Smooth muscle cell (in vitro differentiated cells): ENCODE measurements around the gene RPL37A. TPM values are rescaled to one million over a fixed set of nuclear protein-coding genes. Genes with fewer than 3 reads are reported as not detected.
A peak's percentile ranks its signal among the peaks of the same experiment; 100 is the strongest.

ENCODE experiments used
- DNase-seq: peaks from one replicate; lab custom pipeline; 2025; ENCODE audit not compliant: unreplicated experiment; lab: John Stamatoyannopoulos, UW
- H2AFZ ChIP-seq: fragments of 200-600 bp; sonication (generic); 2 replicates; pipeline ENCODE4 v1.6.0; 2016; ENCODE audit warnings: antibody characterized with exemption, low read depth, mild to moderate bottlenecking
- H3F3A ChIP-seq: fragments of 200-600 bp; sonication (generic); 2 replicates; pipeline ENCODE4 v1.6.0; 2017; ENCODE audit warnings: antibody characterized with exemption, low read depth
- H3K27ac ChIP-seq: fragments of 200-600 bp; sonication (generic); 2 replicates; pipeline ENCODE4 v1.5.1; 2016; ENCODE audit warnings: low read depth, mild to moderate bottlenecking
- H3K27me3 ChIP-seq: fragments of 200-600 bp; sonication (generic); 2 replicates; pipeline ENCODE4 v1.6.1; 2016; ENCODE audit warnings: low read depth, mild to moderate bottlenecking
- H3K36me3 ChIP-seq: fragments of 200-600 bp; sonication (generic); 2 replicates; pipeline ENCODE4 v1.5.1; 2016; ENCODE audit warnings: low read depth
- H3K4me1 ChIP-seq: fragments of 200-600 bp; sonication (generic); 2 replicates; pipeline ENCODE4 v1.5.1; 2016; ENCODE audit warnings: low read depth
- H3K4me2 ChIP-seq: fragments of 200-600 bp; sonication (generic); 2 replicates; pipeline ENCODE4 v1.6.0; 2016; ENCODE audit warnings: mild to moderate bottlenecking
- H3K4me3 ChIP-seq: fragments of 200-600 bp; sonication (generic); 2 replicates; pipeline ENCODE4 v1.5.1; 2016; ENCODE audit warnings: mild to moderate bottlenecking
- H3K79me2 ChIP-seq: fragments of 200-600 bp; sonication (generic); 2 replicates; pipeline ENCODE4 v1.6.0; 2016; ENCODE audit warnings: low read depth, mild to moderate bottlenecking
- H3K9ac ChIP-seq: fragments of 200-600 bp; sonication (generic); 2 replicates; pipeline ENCODE4 v1.6.0; 2016; ENCODE audit warnings: low read depth
- H3K9me3 ChIP-seq: fragments of 200-600 bp; sonication (generic); replicated peaks from 2 replicates; pipeline ENCODE4 v1.5.1; 2016; ENCODE audit warnings: low read depth
- H4K20me1 ChIP-seq: fragments of 200-600 bp; sonication (generic); 2 replicates; pipeline ENCODE4 v1.6.0; 2016; ENCODE audit warnings: low read depth
- CTCF ChIP-seq: fragments of 200-600 bp; sonication (generic); IDR thresholded peaks from 2 replicates; pipeline ENCODE4 v1.5.1; 2017; ENCODE audit warnings: borderline replicate concordance, mild to moderate bottlenecking, antibody characterized with exemption; ENCODE audit not compliant: insufficient read depth, poor library complexity, severe bottlenecking
- WGBS: methylation state at CpG from one replicate; pipeline ENCODE4 v1.1.7; 2016; ENCODE audit warnings: low lambda C conversion rate; 5-methylcytosine and 5-hydroxymethylcytosine counted together
- polyA plus RNA-seq: library from polyadenylated mRNA; unstranded; fragments of >200 nt; fragmentation: Nextera tagmentation; extraction: Ambion mirVana; gene quantifications from 2 replicates; pipeline ENCODE4 v1.2.1, GENCODE V29; 2016
- total RNA-seq: library from RNA; depleted of rRNA; stranded (reverse); fragments of >200 nt; gene quantifications from 2 replicates; pipeline ENCODE4 v1.2.3, GENCODE V29; 2014

The RPL37A gene
- total and polyA plus RNA-seq, 2 experiments from 2014 or later = 1,221 to 1,842 TPM

- H3K4me1 ChIP-seq = peaks cover 22% of the 10 kb centered on the region
- WGBS = 100% methylated on average over 1 of the region's 1 CpG
- no peak overlapping the region for H3K4me3 ChIP-seq
- no peaks in the 10 kb centered on the region for H3K27me3 ChIP-seq
- H4K20me1 ChIP-seq = no peaks in the 10 kb centered on the region
- H3K9me3 ChIP-seq = no peaks in the 10 kb centered on the region
- peaks cover 9% of the 10 kb centered on the region for H3K79me2 ChIP-seq
- DNase-seq = no peak
- no peak for TF ChIP-seq CTCF
- H3K27ac ChIP-seq = peak overlapping the region; percentile 42
- no peak overlapping the region for H2AFZ ChIP-seq
- peaks cover 3% of the 10 kb centered on the region for H3F3A ChIP-seq
- H3K36me3 ChIP-seq = no peaks in the 10 kb centered on the region
- H3K9ac ChIP-seq = no peak overlapping the region
- H3K4me2 ChIP-seq = peak overlapping the region; percentile 30
Measured at GRCh38 chr2:216493334-216493685, 5.3 kb upstream of the RPL37A start.

- H3K4me1 ChIP-seq = peaks cover 35% of the 10 kb centered on the region
- H3K4me3 ChIP-seq = no peak overlapping the region
- peaks cover 19% of the 10 kb centered on the region for H4K20me1 ChIP-seq
- peaks cover 29% of the 10 kb centered on the region for H3K79me2 ChIP-seq
- no peaks in the 10 kb centered on the region for H3K36me3 ChIP-seq
- DNase-seq = no peak
- H3K4me2 ChIP-seq = peak overlapping the region; percentile 69
- no peaks in the 10 kb centered on the region for H3K9me3 ChIP-seq
- TF ChIP-seq CTCF = no peak
- no peaks in the 10 kb centered on the region for H3K27me3 ChIP-seq
- 36% methylated on average over 2 of the region's 2 CpGs for WGBS
- peak overlapping the region; percentile 63 for H3K27ac ChIP-seq
- H2AFZ ChIP-seq = peak overlapping the region; percentile 42
- no peak overlapping the region for H3K9ac ChIP-seq
- peaks cover 14% of the 10 kb centered on the region for H3F3A ChIP-seq
Measured at GRCh38 chr2:216495656-216496055, 3.0 kb upstream of the RPL37A start.

- peaks cover 38% of the 10 kb centered on the region for H3K4me1 ChIP-seq
- WGBS = 85% methylated on average over 6 of the region's 6 CpGs
- H3K4me2 ChIP-seq = peak overlapping the region; percentile 94
- H3K4me3 ChIP-seq = peak overlapping the region; percentile 89
- DNase-seq = no peak
- H3K9me3 ChIP-seq = no peaks in the 10 kb centered on the region
- peak overlapping the region; percentile 34 for H3K9ac ChIP-seq
- peak overlapping the region; percentile 71 for H3K27ac ChIP-seq
- peaks cover 38% of the 10 kb centered on the region for H4K20me1 ChIP-seq
- no peak for TF ChIP-seq CTCF
- H2AFZ ChIP-seq = peak overlapping the region; percentile 90
- H3K79me2 ChIP-seq = peaks cover 40% of the 10 kb centered on the region
- no peaks in the 10 kb centered on the region for H3K27me3 ChIP-seq
- H3F3A ChIP-seq = peaks cover 20% of the 10 kb centered on the region
- H3K36me3 ChIP-seq = peaks cover 5% of the 10 kb centered on the region
Measured at GRCh38 chr2:216497382-216498069, 1.1 kb upstream of the RPL37A start.

GRCh38 chr2:216498070-216498378, 620 bp upstream of the RPL37A start:
- Histone ChIP-seq H3F3A (peaks cover 20% of the 10 kb centered on the region), H4K20me1 (peaks cover 43% of the 10 kb centered on the region), H3K9ac (peak overlapping the region; percentile 34), H3K4me3 (peak overlapping the region; percentile 89), H3K4me2 (peak overlapping the region; percentile 94), H3K9me3 (no peaks in the 10 kb centered on the region), H3K27ac (peak overlapping the region; percentile 71), H3K4me1 (peaks cover 35% of the 10 kb centered on the region), H2AFZ (peak overlapping the region; percentile 90), H3K36me3 (peaks cover 5% of the 10 kb centered on the region), H3K79me2 (peaks cover 40% of the 10 kb centered on the region), H3K27me3 (no peaks in the 10 kb centered on the region)
- no peak for DNase-seq
- 38% methylated on average over 6 of the region's 6 CpGs for WGBS
- TF ChIP-seq CTCF = no peak
